Vagina (tissue), 2 donors: ENCODE results near the gene RPS25.

Source experiments
- CTCF ChIP-seq, 3 experiments: fragments of 450-650 bp in 2 of 3; fragments of 200-600 bp in 1 of 3; sonication (generic) in 1 of 3; IDR thresholded peaks; one replicate each; pipeline ENCODE4 v1.5.1; 2017 to 2019; ENCODE audit warnings: antibody characterized with exemption in 3 of 3, mild to moderate bottlenecking in 2 of 3, moderate library complexity in 2 of 3
- POLR2A ChIP-seq, 2 donors: fragments of 450-650 bp; IDR thresholded peaks; one replicate each; pipeline ENCODE4 v1.6.1; 2017; ENCODE audit warnings: antibody characterized with exemption in 2 of 2, mild to moderate bottlenecking in 2 of 2, moderate library complexity in 2 of 2
- POLR2AphosphoS5 ChIP-seq, 2 donors: sonication (generic); formaldehyde crosslinking; IDR thresholded peaks; one replicate each; pipeline ENCODE4 v1.9.0; 2017; ENCODE audit warnings: antibody characterized with exemption in 2 of 2, mild to moderate bottlenecking in 2 of 2, low read depth in 1 of 2; ENCODE audit not compliant: insufficient read depth in 1 of 2

GRCh38 chr11:119026970-119027369 lies 8.8 kb upstream of the RPS25 start:
- TF ChIP-seq CTCF (IDR thresholded peaks at IDR 0.05): no peak
- no peak for TF ChIP-seq POLR2AphosphoS5 (IDR thresholded peaks at IDR 0.05; ENCODE audit: insufficient read depth in 1 of 2, low read depth in 1 of 2)
- no peak for TF ChIP-seq POLR2A (IDR thresholded peaks at IDR 0.05)
